MCF 10A (cell line): ENCODE data around the gene RNU1-3. TPM values are rescaled to one million over a fixed set of nuclear protein-coding genes. Genes with fewer than 3 reads are reported as not detected.
"Not testable (repeated sequence)": the region's sequence is repeated elsewhere in the genome, so short reads cannot be mapped to it uniquely, and the experiment has no call there.

Experiments used
- BruUV-seq: library from RNA; stranded (reverse); fragments of 400-500 nt; replicated peaks from 2 replicates; lab custom pipeline; 2021; lab: Mats Ljungman, UMichigan
- CTCF ChIA-PET: fragments of 300-600 bp; sonication (Branson Sonifier 250); formaldehyde crosslinking; extraction: SDS; loops from one replicate; lab custom pipeline; 2021; ENCODE audit warnings: antibody characterized with exemption, inconsistent platforms; lab: Yijun Ruan, JAX
- POLR2A ChIA-PET: fragments of 300-600, 350-650 bp; sonication (Branson Sonifier 250); formaldehyde crosslinking; extraction: SDS; loops from one replicate; lab custom pipeline; 2020; ENCODE audit warnings: antibody characterized with exemption, inconsistent platforms; lab: Yijun Ruan, JAX
- DNase-seq: peaks from one replicate; pipeline ENCODE4 v3.0.0-alpha.2; 2018; ENCODE audit not compliant: unreplicated experiment
- H3K27ac Mint-ChIP-seq: one replicate; pipeline ENCODE4 v1.8.0; 2022; ENCODE audit warnings: mild to moderate bottlenecking, low read depth, mixed read lengths; ENCODE audit not compliant: unreplicated experiment
- H3K27me3 Mint-ChIP-seq: one replicate; pipeline ENCODE4 v1.8.0; 2022; ENCODE audit warnings: mixed read lengths; ENCODE audit not compliant: insufficient read depth, unreplicated experiment
- H3K36me3 Mint-ChIP-seq: one replicate; pipeline ENCODE4 v1.8.0; 2022; ENCODE audit warnings: mild to moderate bottlenecking, moderate library complexity, mixed read lengths; ENCODE audit not compliant: insufficient read depth, unreplicated experiment
- H3K4me1 Mint-ChIP-seq: one replicate; pipeline ENCODE4 v1.8.0; 2022; ENCODE audit warnings: mixed read lengths; ENCODE audit not compliant: insufficient read depth, unreplicated experiment
- H3K4me3 Mint-ChIP-seq: one replicate; pipeline ENCODE4 v1.8.0; 2022; ENCODE audit warnings: mild to moderate bottlenecking, moderate library complexity, mixed read lengths; ENCODE audit not compliant: unreplicated experiment
- H3K9me3 Mint-ChIP-seq: one replicate; pipeline ENCODE4 v1.8.0; 2022; ENCODE audit warnings: mixed read lengths; ENCODE audit not compliant: unreplicated experiment
- intact Hi-C: fragments of 100-400 bp; cut with micrococcal nuclease; formaldehyde crosslinking; loops from 2 replicates; pipeline ENCODE4 v1.14.1; 2022
- total RNA-seq: library from RNA; stranded (reverse); gene quantifications from 2 replicates; pipeline ENCODE4 v1.2.3, GENCODE V29; 2022
- TF ChIP-seq, protein P1 (sequence below): fragments of 200-600 bp; IDR thresholded peaks from one replicate; pipeline ENCODE4 v1.8.0; 2022; ENCODE audit warnings: antibody characterized with exemption, mild to moderate bottlenecking; ENCODE audit not compliant: unreplicated experiment

The RNU1-3 gene
- total RNA-seq, 1 experiment from 2014 or later: 1,606 TPM

DNA sequence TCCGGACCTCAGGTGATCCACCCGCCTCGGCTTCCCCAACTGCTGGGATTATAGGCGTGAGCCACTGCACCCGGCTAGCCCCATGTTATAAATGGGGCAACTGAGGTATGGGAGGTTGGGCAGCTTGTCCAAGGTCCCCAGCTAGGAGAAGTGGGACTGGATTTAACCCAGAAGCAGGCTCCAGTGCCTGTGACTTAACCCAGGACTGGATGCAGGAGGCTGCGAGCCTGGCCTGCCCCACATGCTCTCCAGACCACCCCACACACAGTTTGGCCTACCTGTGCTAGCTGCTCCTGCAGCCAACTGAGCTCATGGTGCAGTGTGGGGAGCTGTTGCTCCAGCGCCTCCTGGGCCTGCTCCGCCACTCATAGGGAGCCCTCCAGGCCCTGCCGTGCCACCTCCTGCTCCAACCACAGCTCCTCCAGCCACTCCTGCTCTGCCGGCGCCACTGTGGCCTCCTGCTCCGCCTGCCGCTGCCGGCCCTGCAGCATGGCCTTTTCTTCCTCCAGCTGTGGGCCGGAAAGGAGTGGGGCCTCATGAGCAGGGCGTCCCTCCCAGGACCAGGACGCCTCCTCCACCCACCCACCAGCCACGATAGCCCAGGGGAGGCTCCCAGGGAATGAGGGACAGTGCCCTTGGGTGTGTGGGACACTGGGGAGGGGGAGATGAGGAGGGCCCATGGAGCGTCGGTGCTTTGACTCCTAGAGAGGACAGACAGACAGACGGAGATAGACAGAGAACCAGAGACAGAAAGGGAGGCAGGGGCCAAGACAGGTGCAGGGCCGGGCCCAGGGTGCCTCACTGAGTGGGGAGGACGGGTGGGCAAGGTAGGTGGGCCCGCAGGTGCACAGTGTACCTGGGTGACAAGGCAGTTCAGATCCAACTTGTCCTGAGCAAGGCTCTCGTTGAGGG, 41.0 kb downstream of the RNU1-3 start:
- Mint-ChIP-seq H3K9me3 (no peaks in the 10 kb centered on the region), H3K4me3 (no peak overlapping the region), H3K27ac (peak overlapping the region; percentile 12), H3K36me3 (peaks cover 24% of the 10 kb centered on the region), H3K4me1 (no peaks in the 10 kb centered on the region), H3K27me3 (no peaks in the 10 kb centered on the region)
- TF ChIP-seq, protein P1, sequence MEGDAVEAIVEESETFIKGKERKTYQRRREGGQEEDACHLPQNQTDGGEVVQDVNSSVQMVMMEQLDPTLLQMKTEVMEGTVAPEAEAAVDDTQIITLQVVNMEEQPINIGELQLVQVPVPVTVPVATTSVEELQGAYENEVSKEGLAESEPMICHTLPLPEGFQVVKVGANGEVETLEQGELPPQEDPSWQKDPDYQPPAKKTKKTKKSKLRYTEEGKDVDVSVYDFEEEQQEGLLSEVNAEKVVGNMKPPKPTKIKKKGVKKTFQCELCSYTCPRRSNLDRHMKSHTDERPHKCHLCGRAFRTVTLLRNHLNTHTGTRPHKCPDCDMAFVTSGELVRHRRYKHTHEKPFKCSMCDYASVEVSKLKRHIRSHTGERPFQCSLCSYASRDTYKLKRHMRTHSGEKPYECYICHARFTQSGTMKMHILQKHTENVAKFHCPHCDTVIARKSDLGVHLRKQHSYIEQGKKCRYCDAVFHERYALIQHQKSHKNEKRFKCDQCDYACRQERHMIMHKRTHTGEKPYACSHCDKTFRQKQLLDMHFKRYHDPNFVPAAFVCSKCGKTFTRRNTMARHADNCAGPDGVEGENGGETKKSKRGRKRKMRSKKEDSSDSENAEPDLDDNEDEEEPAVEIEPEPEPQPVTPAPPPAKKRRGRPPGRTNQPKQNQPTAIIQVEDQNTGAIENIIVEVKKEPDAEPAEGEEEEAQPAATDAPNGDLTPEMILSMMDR: no peak
- ChIA-PET POLR2A (interaction anchor here (0.6 to 6.0 kb wide), 4 partner anchors 9 to 18 kb away, joined by 3 to 57 read pairs (median 5); partner anchors contain the start of gene NBPF1), CTCF (interaction anchor here (0.8 to 3.8 kb wide), 6 partner anchors 9 to 83 kb away, joined by 3 to 34 read pairs (median 6); no protein-coding TSS in a partner anchor)
- intact Hi-C loops: no loop called here
- DNase-seq: no peak
- no TSS peak for BruUV-seq

DNA sequence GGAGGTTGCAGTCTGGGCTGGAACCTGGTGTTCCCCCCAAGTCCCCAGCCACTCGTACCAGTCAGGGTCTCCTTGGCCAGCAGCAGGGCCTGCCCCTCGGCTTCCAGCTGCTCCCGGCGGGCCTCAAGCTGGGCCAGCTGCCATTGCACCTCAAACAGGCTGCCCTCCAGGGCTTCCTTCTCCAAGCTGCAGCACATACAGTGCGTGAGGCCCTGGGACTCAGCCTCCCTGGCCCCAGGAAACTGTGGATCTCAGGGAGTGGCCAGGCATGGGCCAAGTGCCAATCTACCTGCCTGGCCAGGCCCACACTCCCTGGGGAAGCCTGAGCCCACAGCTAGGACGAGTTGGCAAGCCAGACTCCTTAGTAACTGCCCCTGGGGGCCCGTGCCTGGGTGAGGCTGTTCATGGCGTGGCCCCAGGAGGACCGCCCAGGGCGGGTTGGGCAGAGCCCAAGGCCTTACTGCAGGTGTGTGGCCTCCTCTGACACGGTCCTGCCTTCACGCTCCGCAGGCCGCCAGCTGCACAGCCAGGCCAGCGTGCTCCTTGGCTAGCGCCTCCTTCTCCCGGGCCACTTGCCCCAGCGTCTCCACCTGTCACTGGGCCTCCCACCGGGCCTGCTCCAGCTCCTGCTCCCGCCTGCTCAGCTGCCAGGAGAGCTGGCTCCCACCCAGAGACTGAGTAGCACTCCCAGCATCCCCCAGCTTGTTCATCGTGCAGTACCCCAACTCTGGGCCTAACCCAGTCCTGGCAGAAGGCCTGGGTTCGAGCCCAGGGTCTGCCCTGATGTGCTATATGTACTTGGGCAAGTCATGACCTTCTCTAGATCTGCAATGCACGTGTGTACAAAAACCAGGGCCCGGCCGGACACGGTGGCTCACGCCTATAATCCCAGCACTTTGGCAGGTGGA, 42.7 kb downstream of the RNU1-3 start:
- BruUV-seq, H3K27ac Mint-ChIP-seq, intact Hi-C loops, H3K27me3 Mint-ChIP-seq, H3K4me3 Mint-ChIP-seq, H3K4me1 Mint-ChIP-seq, H3K9me3 Mint-ChIP-seq: not testable (repeated sequence)
- POLR2A ChIA-PET: interaction anchor here (0.6 to 6.0 kb wide), 14 partner anchors 11 to 1098 kb away, joined by 3 to 57 read pairs (median 4); partner anchors contain the start of genes DNAJC16, EPHA2 and NBPF1
- peaks cover 24% of the 10 kb centered on the region for H3K36me3 Mint-ChIP-seq
- DNase-seq: peak; percentile 100
- CTCF ChIA-PET: interaction anchor here (0.6 to 3.8 kb wide), 13 partner anchors 11 to 434 kb away, joined by 3 to 34 read pairs (median 5); no protein-coding TSS in a partner anchor

DNA sequence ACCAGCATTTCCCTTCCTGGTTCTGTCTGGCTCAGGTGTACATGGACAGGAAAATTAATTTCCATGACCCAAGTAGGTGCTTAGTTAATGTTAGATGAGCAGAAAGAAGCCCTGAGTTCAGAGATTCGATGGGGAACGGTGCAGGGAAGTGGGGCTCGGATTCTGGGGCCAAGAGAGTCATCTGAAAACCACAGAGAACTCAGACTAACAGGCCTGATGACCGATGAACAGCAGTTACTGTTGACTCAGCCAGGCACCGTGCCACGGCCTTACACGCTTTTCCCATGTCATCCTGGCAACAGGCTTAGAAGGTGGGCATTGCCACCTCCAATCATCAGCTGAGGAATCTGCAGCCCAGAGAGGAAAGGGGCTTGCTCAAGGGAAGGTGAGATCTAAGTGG, 43.4 kb downstream of the RNU1-3 start:
- H3K36me3 Mint-ChIP-seq: peaks cover 24% of the 10 kb centered on the region
- ChIA-PET CTCF (interaction anchor here (0.6 to 3.8 kb wide), 10 partner anchors 12 to 435 kb away, joined by 3 to 34 read pairs (median 5); no protein-coding TSS in a partner anchor), POLR2A (interaction anchor here (0.8 to 6.0 kb wide), 11 partner anchors 10 to 467 kb away, joined by 3 to 57 read pairs (median 6); partner anchors contain the start of genes EPHA2 and NBPF1)
- H3K9me3 Mint-ChIP-seq, H3K27ac Mint-ChIP-seq, H3K27me3 Mint-ChIP-seq, intact Hi-C loops, H3K4me3 Mint-ChIP-seq, H3K4me1 Mint-ChIP-seq, BruUV-seq: not testable (repeated sequence)
- peak; percentile 98 for DNase-seq

DNA sequence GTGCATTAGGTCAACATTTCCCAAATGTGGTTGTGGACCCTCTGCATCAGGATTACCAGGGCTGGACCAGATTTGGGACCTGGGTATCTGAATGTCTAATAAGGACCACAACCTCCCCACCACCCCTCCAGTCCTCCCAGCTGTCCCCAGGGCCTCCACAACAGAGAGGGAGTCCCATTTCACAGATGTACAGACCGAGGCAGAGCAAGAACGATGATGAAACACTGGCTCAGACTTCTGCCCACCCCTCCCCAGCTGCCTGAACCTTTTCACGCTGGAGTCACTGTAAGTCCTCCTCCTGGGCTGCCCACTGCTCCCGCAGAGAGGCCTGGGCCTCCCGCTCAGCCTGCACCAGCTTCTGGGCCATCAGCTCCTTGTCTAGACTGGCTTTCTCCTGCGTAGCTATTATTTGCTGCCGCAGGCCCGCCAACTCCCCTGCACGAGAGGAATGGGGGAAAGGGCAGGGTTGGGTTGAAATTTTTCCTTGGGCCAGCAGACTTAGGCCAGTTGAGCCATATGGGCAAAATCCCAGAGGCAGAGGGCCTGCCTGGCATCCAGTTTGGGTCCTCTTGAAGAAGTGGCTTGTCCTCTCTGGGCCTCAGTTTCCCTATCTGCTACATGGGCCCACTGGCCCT, 45.0 kb downstream of the RNU1-3 start:
- H3K4me3 Mint-ChIP-seq, H3K4me1 Mint-ChIP-seq, H3K27ac Mint-ChIP-seq, H3K27me3 Mint-ChIP-seq, DNase-seq, BruUV-seq, H3K9me3 Mint-ChIP-seq: not testable (repeated sequence)
- ChIA-PET CTCF (interaction anchor here (0.6 to 3.8 kb wide), 12 partner anchors 10 to 424 kb away, joined by 3 to 34 read pairs (median 3); no protein-coding TSS in a partner anchor), POLR2A (interaction anchor here (1.2 to 6.0 kb wide), 4 partner anchors 9 to 326 kb away, joined by 4 to 57 read pairs (median 10); partner anchors contain the start of gene NBPF1)
- intact Hi-C loops: loop anchor here (1.0 to 2.0 kb wide), 2 partner anchors 275 to 330 kb away; no protein-coding TSS in a partner anchor
- peaks cover 16% of the 10 kb centered on the region for H3K36me3 Mint-ChIP-seq
